Activated T-cell treated with anti-CD3 and anti-CD28 coated beads for 48 hours (primary cell): Measurements from ENCODE around the gene TBRG1.
A peak's percentile ranks its signal among the peaks of the same experiment; 100 is the strongest.
"Not testable (repeated sequence)": the region's sequence is repeated elsewhere in the genome, so short reads cannot be mapped to it uniquely, and the experiment has no call there.

Experiments used
- DNase-seq: peaks from one replicate; pipeline ENCODE4 v3.0.0-alpha.2; 2020; ENCODE audit warnings: low read depth

The TBRG1 gene, protein sequence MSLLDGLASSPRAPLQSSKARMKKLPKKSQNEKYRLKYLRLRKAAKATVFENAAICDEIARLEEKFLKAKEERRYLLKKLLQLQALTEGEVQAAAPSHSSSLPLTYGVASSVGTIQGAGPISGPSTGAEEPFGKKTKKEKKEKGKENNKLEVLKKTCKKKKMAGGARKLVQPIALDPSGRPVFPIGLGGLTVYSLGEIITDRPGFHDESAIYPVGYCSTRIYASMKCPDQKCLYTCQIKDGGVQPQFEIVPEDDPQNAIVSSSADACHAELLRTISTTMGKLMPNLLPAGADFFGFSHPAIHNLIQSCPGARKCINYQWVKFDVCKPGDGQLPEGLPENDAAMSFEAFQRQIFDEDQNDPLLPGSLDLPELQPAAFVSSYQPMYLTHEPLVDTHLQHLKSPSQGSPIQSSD

DNA sequence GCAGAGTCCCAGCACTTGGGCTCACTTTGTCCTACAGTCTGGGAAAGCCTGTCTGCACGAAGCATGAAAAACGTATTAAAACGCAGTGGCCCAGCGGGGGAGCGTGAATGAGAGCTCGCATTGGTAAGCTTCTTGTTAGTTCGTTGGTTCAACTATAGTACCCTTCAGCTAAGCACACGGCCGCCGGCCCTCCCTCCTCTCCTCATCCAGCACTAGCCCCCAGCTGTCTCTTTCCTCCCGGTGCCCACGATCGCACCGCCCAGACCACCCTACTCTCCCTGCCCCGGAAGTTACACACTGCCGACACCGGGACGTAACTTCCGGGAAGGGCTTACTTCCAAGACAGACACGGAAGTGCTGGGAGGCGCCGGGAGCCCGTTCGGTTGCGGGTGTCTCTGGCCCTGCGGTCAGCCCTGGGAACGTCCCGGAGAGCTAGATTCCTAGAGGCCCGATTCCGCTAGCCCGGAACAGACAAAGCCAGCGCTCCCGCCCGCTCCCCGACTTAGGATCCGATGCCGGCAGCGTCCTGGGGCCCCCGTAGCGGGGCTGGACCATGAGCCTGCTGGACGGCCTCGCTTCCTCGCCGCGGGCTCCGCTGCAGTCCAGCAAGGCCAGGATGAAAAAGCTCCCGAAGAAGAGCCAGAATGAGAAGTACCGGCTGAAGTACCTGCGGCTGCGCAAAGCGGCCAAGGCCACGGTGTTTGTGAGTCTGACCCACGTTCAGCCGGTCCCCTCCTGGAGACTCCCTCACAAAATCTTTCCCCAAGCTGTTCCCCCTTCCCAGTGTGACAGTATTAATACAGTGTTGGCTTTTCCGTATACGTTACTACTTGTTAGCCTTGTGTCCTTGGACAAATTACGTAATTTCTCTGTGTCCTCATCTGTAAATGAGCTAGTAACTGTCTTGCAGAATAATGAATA is at the start of gene TBRG1:
Gene TBRG1 (plus strand): TSS at position 334 of the 921 bp plus-strand sequence. CDS start 220 bp downstream, at position 554.
- DNase-seq: peak; percentile 75

DNA sequence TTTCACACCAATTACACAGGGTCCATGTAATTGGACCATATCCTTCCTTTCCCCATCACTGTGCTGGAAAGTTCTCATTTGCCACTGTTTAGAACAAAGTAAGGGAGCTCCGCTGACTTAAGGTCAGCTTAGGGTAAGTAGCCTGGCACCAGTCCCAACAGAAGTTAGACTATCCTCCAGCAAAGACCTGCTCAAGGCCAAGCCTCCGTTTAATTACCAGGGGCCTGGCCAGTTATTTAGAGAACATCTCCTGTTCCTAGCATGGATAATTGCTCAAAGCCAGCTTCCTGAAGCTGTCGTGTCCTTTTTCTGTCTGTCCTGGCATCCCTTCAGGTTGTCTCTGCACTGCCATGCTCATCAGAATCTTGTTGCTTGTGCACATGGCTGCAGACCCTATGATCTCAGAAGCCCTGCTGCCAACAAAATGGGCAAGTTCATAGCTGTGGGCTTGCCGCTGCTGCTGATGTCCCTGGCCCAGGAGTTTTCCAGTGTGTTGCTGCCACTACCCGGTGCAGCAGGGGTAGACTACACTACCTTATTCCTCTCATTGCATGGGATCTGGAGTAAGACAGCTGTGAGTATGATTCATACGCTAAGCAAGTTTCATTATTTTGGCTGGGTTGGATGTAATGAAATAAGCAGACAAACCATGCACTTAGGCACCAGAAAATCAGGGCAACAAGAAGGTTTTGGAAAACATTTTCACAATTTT is 44.8 kb upstream of the TBRG1 start:
- DNase-seq: no peak

DNA sequence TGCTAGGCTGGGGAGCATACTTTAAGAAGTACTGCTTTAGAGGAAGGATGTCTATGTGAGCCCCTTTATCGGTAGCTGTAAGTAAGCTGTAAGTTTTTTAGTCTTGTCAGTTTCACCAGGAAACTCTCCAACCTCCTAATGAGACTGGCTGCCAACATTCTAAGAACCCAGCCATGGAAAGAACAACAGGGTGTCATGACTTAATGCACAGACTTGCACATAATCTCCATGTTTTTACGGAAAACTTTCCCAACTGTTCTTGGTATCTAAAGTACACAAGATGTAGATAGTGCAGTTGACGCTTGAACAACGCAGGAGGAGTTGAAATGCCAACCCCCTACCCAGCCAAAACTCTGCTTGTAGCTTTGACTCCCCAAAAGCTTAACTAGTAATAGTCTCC is 43.9 kb upstream of the TBRG1 start:
- no peak for DNase-seq

DNA sequence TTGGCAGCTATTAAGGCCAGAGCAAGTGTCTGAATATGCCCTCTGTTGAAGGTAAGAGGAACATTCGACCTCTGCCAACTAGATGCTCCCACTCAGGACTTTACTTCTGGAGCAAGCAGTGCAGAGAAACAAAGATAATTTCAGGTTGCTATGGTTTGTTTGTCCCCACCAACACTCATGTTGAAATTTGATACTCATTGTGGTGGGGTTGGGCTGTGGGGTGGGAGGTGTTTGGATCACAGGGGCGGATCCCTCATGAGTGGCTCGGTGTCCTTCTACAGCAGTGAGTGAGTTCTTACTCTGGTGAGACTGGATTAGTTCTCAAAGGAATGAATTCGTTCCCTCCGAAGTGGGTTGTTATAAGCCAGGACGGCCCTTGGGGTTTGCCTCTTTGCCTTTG is 40.8 kb upstream of the TBRG1 start:
- DNase-seq: no peak

DNA sequence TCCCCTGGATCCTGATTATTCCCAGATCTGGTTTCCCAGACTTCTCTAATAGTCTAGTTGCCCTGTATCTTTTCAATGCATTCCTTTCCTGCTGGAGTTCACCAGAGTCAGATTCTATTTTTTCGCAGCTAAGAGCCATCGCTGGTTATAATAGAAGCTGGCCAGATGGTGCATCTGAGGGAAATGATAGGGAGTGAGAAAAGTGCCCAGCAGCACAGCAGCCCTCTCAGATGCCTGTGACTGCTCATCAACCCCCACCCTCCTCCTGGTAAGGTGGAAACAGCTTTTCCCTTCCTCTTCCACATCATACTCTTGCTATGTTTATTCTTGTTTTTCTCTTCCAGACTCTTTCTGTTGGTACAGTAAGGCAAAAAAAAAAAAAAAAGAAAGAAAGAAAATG is 40.1 kb upstream of the TBRG1 start:
- DNase-seq: no peak

DNA sequence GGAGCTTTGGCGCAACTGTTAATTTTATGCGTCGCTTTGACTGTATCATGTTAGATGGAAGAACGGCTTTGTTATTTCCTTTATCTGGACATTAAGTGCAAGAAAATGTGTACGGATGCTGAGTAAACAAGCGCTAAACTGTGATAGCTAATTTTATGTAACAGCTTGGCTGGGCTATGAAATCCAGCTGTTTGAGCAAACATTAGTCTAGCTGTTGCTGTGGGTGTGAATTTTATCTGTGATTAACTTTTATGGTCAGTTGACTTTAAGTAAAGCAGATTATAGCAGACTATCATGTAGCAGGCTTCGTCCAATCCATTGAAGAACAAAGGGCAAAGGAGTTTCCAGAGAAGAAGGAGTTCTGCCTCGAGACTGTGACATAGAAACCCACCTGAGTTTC is 38.9 kb upstream of the TBRG1 start:
- DNase-seq: no peak

DNA sequence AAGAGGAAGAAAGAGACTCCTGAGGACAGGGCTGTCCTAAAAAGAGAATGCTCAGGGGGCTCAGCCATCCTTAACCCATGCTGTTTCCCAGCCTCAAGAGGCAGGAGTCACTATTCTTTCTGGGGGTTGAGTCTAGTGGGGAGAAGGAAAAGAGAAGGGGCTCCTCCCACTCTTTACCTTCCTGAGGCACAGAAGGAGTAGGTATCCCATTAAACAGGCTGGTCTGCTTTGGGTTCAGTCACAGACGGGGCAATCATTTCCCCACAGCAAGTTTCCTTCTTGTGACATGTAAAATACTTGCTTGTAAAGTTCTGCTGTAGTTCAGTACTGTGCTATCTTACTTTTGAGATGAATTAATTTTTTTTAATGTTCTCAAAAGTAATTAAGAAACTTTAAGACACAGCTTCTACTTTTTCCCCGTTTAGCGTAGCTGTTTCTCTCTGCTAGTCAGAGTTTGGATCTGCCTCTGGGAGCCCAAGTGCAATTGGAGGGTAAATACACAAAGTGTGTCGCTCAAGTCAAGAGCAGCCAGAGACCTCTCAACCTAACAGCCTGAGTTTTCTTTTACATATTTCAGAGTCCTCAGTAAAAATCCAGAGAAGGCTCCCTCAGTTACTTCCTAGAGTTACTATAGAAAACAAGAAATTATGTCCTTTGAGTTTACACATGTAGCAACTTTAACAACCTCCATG is 37.8 kb upstream of the TBRG1 start:
- DNase-seq: no peak

DNA sequence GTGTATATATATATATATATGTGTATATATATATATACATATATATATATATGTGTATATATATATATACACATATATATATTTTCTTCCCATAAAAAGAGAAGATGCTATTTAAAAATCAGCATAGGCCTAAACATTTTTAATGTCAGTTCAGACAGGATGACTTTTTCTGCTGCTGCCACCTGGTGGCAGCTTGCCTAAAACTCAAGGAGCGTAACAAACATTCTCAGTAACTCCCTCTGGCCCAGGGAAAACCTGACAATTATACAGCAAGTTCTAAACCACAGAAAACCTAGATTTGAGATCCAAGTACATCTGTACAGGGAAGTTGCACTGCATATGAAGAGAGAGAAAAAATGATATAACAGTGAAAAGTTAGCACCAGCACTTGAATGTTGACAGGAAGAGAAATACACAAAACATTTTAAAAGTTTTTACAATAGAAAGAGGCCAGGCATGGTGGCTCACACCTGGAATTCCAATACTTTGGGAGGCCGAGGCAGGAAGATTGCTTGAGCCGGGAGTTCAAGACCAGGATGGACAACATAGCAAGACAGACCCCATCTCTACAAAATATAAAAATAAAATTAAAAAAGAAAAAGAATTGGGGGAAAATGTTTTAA is 36.3 kb upstream of the TBRG1 start:
- DNase-seq: peak; percentile 28

DNA sequence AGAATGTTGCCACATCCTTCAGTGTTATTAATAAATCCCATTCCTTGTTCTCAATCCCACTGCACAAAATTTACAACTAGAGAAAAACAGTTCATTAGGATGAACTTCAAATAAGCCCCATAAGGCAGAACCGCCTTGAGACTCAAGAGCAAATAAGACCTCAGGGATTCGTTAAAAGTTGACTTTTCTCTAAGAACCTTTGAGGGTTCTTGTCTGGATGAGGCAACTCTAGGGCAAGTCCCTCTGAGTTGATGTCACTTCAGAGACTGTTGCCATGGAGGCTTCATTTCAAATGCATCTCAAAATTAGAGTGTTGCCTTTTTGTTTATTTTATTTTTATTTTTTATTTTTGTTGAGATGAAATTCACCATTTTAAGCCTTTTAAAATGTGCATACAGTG is 31.2 kb upstream of the TBRG1 start:
- no peak for DNase-seq

DNA sequence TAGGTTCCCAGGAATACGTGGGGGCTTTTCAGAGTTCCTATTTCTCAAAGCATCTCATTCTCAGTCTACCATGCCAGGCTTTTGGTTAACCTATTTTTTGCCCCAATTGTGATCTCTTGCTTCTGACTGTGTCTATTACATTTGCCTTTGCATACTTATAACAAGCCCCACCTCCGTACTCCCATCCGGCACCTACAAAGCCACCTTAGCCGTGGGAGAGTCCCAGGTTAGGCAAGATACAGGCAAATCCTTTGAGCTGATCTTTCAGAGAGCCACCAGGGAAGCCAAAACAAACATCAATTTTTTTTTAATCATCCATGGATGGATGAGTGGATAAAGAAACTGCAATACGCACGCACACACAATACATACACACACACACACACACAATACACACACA is 30.0 kb upstream of the TBRG1 start:
- no peak for DNase-seq

DNA sequence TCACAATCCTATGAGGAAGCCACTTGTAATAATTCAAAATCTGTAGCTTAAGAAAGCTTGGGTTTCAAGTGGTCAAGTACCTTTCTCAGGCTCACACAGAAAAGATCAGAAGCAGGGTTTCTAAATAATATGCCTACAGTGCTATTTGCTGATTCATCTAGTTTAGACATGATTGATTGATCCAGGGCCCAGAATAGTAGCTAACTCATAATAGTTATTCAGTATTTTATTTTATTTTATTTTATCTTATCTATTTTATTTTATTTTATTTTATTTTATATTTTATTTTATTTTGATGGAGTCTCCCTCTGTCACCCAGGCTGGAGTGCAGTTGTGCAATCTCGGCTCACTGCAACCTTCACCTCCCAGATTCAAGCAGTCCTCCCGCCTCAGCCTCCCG is 27.4 kb upstream of the TBRG1 start:
- no peak for DNase-seq

DNA sequence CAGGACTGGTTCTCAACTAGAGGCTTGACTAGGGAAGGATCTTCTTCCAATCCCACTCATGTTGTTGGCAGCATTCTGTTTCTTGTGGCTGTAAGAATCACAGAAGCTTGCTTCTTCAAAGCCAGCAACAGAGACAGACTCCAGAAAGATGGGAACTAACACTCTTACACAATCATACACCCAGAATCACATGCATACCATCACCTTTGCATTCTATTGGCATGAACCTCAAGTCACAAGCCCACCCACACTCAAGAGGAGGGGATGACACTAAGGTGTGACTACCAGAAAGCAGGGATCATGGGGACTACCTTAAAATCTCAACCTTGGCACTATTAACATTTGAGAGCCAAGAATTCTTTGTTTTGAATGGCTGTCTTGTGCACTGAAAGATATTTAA is 25.0 kb upstream of the TBRG1 start:
- no peak for DNase-seq

DNA sequence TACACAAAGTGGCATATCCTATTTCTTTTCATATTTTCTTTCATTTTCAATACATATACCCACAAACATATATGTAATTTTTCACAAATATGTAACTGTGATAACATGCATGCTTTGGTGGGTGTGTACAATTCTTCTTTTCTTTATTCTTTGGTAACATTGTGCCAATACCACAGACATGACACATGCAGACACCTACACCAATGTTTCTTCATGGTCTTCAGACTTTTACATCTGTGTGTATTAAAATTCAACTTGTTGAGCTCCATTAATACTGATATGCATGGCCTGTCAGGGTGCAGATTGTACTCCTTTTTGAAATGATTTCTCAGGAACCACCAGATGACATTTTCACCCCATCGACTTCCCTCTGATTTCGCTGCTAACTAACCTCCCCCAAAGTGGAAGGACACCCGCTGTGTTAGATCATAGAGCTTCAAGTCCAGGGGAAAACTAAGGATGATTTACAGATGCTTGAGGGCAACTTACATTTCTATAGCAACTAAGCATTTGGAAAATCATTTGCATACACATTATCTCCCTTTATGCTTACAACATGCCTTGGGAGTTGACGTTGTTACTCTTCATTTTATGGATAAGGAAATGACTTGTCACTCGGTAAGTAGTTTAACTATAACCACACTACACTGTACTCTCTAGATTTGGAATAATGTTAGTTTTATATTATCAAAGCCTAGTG is 21.9 kb upstream of the TBRG1 start:
- DNase-seq: no peak

DNA sequence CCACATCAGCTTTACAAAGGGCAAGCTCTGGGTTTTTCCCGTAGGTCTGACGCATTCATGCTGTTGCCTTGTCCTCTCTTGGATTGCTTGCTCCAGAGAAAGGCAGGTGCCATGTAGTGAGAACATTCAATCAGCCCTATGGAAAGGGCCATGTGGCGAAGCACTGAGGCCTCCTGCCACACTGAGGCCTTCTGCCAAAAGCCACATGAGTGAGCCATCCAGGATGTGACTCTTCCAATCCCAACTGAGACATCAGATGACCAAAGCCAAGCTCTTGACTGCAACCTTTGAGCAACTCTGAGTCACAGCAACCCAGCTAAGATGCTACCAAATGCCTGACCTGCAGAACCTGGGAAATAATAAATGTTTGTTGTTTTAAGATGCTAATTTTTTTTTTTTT is 20.5 kb upstream of the TBRG1 start:
- no peak for DNase-seq

DNA sequence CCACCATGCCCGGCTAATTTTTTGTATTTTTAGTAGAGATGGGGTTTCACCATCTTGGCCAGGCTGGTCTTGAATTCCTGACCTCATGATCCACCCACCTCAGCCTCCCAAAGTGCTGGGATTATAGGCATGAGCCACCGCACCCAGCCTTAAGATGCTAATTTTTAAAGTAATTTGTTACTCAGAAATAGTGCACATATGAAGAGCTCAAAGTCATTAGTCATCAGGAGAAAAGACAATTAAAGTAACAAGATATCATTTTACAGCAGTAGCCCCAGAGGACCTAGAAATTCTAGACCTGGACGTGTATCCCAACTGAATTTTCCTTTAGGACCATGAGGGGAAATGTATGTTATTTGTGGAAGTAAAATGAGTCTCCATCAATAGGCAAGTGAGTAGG is 19.9 kb upstream of the TBRG1 start:
- not testable (repeated sequence) for DNase-seq

DNA sequence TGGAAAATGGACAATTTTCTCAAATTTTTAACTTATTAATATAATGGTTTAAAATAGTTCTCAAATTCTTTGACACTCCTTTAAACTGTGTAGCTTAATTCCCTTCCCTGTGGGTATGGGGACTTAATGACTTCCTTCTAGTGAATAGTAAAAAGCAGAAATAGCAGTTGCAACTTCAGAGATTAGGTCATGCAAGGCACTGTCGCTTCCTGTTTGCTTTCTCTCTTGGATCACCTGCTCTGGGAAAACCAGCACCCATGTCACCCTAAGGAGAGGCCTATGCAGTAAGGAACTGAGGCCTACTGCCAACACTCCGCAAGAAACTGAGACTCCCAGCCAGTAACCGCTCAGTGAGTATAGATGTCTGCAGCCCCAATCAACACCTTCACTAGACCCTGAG is 16.9 kb upstream of the TBRG1 start:
- DNase-seq: no peak

DNA sequence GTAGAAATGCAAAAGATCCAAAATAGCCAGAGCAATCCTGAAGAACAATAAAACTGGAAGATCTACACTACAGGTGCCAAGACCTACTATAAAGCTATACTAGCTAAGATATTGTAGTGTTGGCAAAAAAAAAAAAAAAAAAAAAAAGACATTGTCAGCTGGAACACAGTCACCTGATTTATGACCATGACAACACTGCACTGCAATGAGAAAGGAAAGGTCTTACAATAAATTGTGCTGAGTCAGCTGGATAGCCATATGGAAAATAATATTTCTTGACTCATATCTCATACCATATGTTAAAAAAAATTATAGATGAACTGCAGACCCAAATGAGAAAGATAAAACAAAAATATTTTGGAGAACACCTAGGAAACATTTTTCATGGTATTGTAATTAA is 14.5 kb upstream of the TBRG1 start:
- no peak for DNase-seq

DNA sequence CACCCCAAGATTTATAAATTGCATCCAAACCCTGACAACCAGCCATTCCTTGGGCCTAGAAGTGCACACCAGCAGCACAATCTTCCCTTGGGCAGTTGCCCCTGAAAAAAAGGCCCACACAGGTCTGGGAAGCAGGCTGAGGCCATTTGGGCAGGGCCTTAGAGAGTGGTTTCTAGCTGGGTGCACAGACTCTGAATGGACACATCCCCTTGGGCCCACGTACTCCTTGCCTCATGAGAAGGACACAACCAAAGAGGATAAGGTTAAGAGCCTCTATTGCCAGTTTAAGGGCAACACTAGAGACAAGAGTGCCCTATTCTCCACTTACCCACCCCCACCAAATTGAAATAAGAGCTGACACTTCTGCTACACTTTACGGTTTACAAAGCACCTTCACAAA is 12.4 kb upstream of the TBRG1 start:
- no peak for DNase-seq

DNA sequence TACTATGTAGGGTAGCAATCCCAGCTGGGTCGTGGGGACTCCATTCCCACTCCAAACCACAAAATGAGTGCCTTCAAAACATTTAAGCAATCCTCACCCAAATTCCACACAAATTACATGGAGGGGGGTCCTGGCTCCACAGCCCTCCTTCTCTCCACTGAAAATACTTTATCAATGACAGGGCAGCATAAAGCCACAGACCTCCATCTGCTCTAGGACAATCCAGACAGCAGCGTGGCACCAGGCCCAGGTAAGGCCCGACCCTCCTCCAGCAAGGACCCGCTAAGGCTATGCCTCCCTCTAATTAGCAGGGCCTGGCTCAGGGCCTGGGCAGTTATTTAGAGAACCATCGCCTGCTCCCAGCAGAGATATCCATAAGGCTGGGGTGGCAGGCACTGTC is 11.6 kb upstream of the TBRG1 start, which contains the start of gene PANX3:
Gene PANX3 (plus strand): TSS at position 365 of the 400 bp plus-strand sequence. CDS start 129 bp downstream, outside the sequence.
- DNase-seq: no peak

DNA sequence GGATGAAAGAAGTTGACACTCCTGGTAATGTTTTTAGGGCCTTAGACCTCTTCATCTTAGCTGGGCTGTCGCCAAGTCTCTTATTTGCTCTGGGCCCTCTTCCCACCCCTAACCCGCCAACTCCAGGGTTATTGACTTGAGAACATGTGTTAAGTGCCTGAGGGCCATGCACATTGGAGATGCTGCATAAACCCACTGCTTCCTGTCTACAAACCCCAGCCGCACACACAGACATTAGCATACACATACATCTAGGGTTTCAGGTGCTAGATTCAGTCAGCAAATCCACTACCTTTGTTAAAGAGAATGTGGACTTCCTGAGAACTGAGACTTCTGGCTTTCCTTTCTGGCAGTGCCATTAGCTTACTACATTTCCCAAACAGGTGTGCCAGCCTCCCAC is 10.6 kb upstream of the TBRG1 start:
- no peak for DNase-seq
